Ecto neural progenitor cell (in vitro differentiated cells): Measurements from ENCODE around the gene DLEC1.

Source experiments
- DNase-seq: peaks from one replicate; pipeline ENCODE4 v3.0.0-alpha.2; 2018; ENCODE audit warnings: low spot score

The DLEC1 gene

GRCh38 chr3:38039101-38039898 lies at the start of gene DLEC1:
TSS of gene DLEC1 (plus strand) at chr3:38039208. CDS start at chr3:38039226, 18 bp downstream.
- peak; percentile 80 for DNase-seq

GRCh38 chr3:37989821-37990480 lies 49.1 kb upstream of the DLEC1 start:
- peak; percentile 42 for DNase-seq

- no peak for DNase-seq
These were observed 48.5 kb upstream of the DLEC1 start, which contains the start of gene VILL for GRCh38 chr3:37990527-37990926. TSS of gene VILL (plus strand) at chr3:37990786. CDS start at chr3:37993673, 2,887 bp downstream.

GRCh38 chr3:37991109-37991508 lies 47.9 kb upstream of the DLEC1 start:
- DNase-seq, result peak; percentile 33

- DNase-seq, result peak; percentile 42
These were observed 47.2 kb upstream of the DLEC1 start for GRCh38 chr3:37991823-37992222.

GRCh38 chr3:37992271-37993066 lies 46.5 kb upstream of the DLEC1 start:
- DNase-seq, result peak; percentile 38

GRCh38 chr3:37993067-37993455 lies 45.9 kb upstream of the DLEC1 start:
- peak; percentile 32 for DNase-seq

GRCh38 chr3:37993460-37993819 lies 45.6 kb upstream of the DLEC1 start:
- no peak for DNase-seq

- peak; percentile 74 for DNase-seq
These were observed 45.0 kb upstream of the DLEC1 start for GRCh38 chr3:37993820-37994638.

- no peak for DNase-seq
These were observed 44.4 kb upstream of the DLEC1 start for GRCh38 chr3:37994639-37994972.

- no peak for DNase-seq
These were observed 43.1 kb upstream of the DLEC1 start for GRCh38 chr3:37995652-37996641.

GRCh38 chr3:37996785-37997301 lies 42.2 kb upstream of the DLEC1 start:
- DNase-seq, result peak; percentile 83

GRCh38 chr3:37997342-37997741 lies 41.7 kb upstream of the DLEC1 start:
- DNase-seq, result no peak

GRCh38 chr3:37997791-37998370 lies 41.1 kb upstream of the DLEC1 start:
- DNase-seq, result no peak

- no peak for DNase-seq
These were observed 39.2 kb upstream of the DLEC1 start for GRCh38 chr3:37999836-38000235.

- DNase-seq, result no peak
These were observed 38.6 kb upstream of the DLEC1 start for GRCh38 chr3:38000242-38000916.

GRCh38 chr3:38000965-38001455 lies 38.0 kb upstream of the DLEC1 start:
- no peak for DNase-seq

GRCh38 chr3:38001456-38002081 lies 37.4 kb upstream of the DLEC1 start:
- no peak for DNase-seq
